Neural cell (in vitro differentiated cells): ENCODE data around the gene POU2F3.

Experiments
- CTCF ChIP-seq: fragments of 450-650 bp; IDR thresholded peaks from 2 replicates; pipeline ENCODE4 v1.5.1; 2014; ENCODE audit warnings: antibody characterized with exemption, mild to moderate bottlenecking, moderate library complexity; ENCODE audit not compliant: poor library complexity, severe bottlenecking
- EP300 ChIP-seq: fragments of 450-650 bp; conservative IDR thresholded peaks from 2 replicates; pipeline ENCODE4 v1.6.1; 2014; ENCODE audit warnings: antibody characterized with exemption, mild to moderate bottlenecking, moderate library complexity; ENCODE audit not compliant: poor library complexity, severe bottlenecking
- EZH2 ChIP-seq: fragments of 200-600, 300-800 bp; shearing (Covaris generic), sonication (generic); IDR thresholded peaks from 2 replicates; pipeline ENCODE4 v1.6.1; 2014; ENCODE audit warnings: antibody characterized with exemption, low read length, borderline replicate concordance, mild to moderate bottlenecking; ENCODE audit not compliant: insufficient read depth, poor library complexity, severe bottlenecking
- MXI1 ChIP-seq: fragments of 450-650 bp; conservative IDR thresholded peaks from 2 replicates; pipeline ENCODE4 v1.6.1; 2014; ENCODE audit warnings: antibody characterized with exemption, mild to moderate bottlenecking; ENCODE audit not compliant: poor library complexity, severe bottlenecking
- REST ChIP-seq: IDR thresholded peaks from 2 replicates; pipeline ENCODE4 v1.6.1; 2012; ENCODE audit warnings: borderline replicate concordance
- SMC3 ChIP-seq: fragments of 450-650 bp; conservative IDR thresholded peaks from 2 replicates; pipeline ENCODE4 v1.6.1; 2014; ENCODE audit warnings: antibody characterized with exemption, mild to moderate bottlenecking, moderate library complexity; ENCODE audit not compliant: poor library complexity

DNA sequence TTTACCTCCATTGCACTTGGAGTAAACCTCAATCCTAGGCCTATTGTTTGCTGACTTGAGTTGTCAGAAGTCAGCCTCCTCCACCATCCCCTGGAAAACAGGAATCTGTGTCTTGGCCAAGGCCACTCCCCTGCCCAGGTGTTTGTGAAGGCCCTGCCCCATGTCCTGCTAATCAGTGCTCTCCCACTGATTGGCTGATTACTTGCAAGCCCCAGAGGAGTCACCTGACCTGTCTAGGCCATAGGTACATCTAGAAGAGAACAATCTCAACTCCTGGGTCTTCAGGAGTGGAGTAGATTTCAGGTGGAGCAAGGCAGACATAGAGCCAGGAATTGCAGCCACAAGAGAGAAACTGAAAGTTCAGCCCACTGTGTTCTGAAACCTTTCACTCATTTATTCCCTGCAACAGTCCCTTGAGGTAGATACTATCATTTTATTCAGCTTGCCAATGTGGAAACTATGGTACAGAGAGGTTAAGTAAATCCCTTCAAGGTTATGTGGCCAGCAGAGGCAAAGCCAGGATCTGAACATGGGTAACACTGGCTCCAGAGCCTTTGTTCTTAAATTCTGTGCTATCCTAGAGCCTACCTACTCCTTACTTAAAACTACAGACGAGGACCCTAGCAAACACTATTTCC, 18.7 kb upstream of the POU2F3 start:
- TF ChIP-seq CTCF (no peak), EP300 (no peak), REST (no peak), EZH2 (no peak), MXI1 (no peak), SMC3 (no peak)
